HG03139 (cell line): ENCODE data around the gene WASF3.

Source experiments
- ATAC-seq: cut with Tn5 transposase; IDR thresholded peaks from one replicate; pipeline ENCODE4 v1.9.1; 2021; ENCODE audit not compliant: unreplicated experiment

Gene WASF3

GRCh38 chr13:26544707-26545106, 12.8 kb upstream of the WASF3 start:
- ATAC-seq, result no peak

- ATAC-seq, result no peak
Observed at GRCh38 chr13:26548205-26548765, 9.2 kb upstream of the WASF3 start.

- ATAC-seq, result no peak
Observed at GRCh38 chr13:26549713-26550112, 7.8 kb upstream of the WASF3 start.

- ATAC-seq, result no peak
Observed at GRCh38 chr13:26551255-26551860, 6.1 kb upstream of the WASF3 start.

GRCh38 chr13:26555413-26555812, 2.1 kb upstream of the WASF3 start:
- ATAC-seq, result no peak

- peak; percentile 23 for ATAC-seq
Observed at GRCh38 chr13:26557051-26557392, 461 bp upstream of the WASF3 start.

- no peak for ATAC-seq
Observed at GRCh38 chr13:26558074-26558805, 757 bp downstream of the WASF3 start.

GRCh38 chr13:26558987-26559386, 1.5 kb downstream of the WASF3 start:
- no peak for ATAC-seq

GRCh38 chr13:26560456-26560855, 3.0 kb downstream of the WASF3 start:
- no peak for ATAC-seq

GRCh38 chr13:26561067-26561466, 3.6 kb downstream of the WASF3 start:
- ATAC-seq, result no peak

GRCh38 chr13:26561651-26562511, 4.4 kb downstream of the WASF3 start:
- ATAC-seq, result no peak

GRCh38 chr13:26562512-26562890, 5.0 kb downstream of the WASF3 start:
- no peak for ATAC-seq

GRCh38 chr13:26563713-26564112, 6.2 kb downstream of the WASF3 start:
- no peak for ATAC-seq

- ATAC-seq, result no peak
Observed at GRCh38 chr13:26568132-26568815, 10.8 kb downstream of the WASF3 start.

GRCh38 chr13:26571518-26571917, 14.0 kb downstream of the WASF3 start:
- ATAC-seq, result no peak

GRCh38 chr13:26575244-26575643, 17.8 kb downstream of the WASF3 start:
- no peak for ATAC-seq

GRCh38 chr13:26579580-26579979, 22.1 kb downstream of the WASF3 start:
- no peak for ATAC-seq

- ATAC-seq, result no peak
Observed at GRCh38 chr13:26583662-26584061, 26.2 kb downstream of the WASF3 start.

- ATAC-seq, result no peak
Observed at GRCh38 chr13:26584713-26585112, 27.2 kb downstream of the WASF3 start.

- no peak for ATAC-seq
Observed at GRCh38 chr13:26585136-26585535, 27.7 kb downstream of the WASF3 start.

- no peak for ATAC-seq
Observed at GRCh38 chr13:26587251-26587650, 29.8 kb downstream of the WASF3 start.
